22Rv1 (cell line): ENCODE measurements around the gene LONP1.
A peak's percentile ranks its signal among the peaks of the same experiment; 100 is the strongest.

ENCODE experiments used
- H3K27ac ChIP-seq: fragments of 450-650 bp; 2 replicates; pipeline ENCODE4 v1.5.1; 2017
- ZFX ChIP-seq: fragments of 450-650 bp; IDR thresholded peaks from 2 replicates; pipeline ENCODE4 v1.6.1; 2017; ENCODE audit warnings: antibody characterized with exemption, borderline replicate concordance
- TF ChIP-seq, protein P1 (sequence below): fragments of 450-650 bp; IDR thresholded peaks from 2 replicates; pipeline ENCODE4 v1.5.1; 2017; ENCODE audit warnings: mild to moderate bottlenecking

The LONP1 gene, protein sequence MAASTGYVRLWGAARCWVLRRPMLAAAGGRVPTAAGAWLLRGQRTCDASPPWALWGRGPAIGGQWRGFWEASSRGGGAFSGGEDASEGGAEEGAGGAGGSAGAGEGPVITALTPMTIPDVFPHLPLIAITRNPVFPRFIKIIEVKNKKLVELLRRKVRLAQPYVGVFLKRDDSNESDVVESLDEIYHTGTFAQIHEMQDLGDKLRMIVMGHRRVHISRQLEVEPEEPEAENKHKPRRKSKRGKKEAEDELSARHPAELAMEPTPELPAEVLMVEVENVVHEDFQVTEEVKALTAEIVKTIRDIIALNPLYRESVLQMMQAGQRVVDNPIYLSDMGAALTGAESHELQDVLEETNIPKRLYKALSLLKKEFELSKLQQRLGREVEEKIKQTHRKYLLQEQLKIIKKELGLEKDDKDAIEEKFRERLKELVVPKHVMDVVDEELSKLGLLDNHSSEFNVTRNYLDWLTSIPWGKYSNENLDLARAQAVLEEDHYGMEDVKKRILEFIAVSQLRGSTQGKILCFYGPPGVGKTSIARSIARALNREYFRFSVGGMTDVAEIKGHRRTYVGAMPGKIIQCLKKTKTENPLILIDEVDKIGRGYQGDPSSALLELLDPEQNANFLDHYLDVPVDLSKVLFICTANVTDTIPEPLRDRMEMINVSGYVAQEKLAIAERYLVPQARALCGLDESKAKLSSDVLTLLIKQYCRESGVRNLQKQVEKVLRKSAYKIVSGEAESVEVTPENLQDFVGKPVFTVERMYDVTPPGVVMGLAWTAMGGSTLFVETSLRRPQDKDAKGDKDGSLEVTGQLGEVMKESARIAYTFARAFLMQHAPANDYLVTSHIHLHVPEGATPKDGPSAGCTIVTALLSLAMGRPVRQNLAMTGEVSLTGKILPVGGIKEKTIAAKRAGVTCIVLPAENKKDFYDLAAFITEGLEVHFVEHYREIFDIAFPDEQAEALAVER

DNA sequence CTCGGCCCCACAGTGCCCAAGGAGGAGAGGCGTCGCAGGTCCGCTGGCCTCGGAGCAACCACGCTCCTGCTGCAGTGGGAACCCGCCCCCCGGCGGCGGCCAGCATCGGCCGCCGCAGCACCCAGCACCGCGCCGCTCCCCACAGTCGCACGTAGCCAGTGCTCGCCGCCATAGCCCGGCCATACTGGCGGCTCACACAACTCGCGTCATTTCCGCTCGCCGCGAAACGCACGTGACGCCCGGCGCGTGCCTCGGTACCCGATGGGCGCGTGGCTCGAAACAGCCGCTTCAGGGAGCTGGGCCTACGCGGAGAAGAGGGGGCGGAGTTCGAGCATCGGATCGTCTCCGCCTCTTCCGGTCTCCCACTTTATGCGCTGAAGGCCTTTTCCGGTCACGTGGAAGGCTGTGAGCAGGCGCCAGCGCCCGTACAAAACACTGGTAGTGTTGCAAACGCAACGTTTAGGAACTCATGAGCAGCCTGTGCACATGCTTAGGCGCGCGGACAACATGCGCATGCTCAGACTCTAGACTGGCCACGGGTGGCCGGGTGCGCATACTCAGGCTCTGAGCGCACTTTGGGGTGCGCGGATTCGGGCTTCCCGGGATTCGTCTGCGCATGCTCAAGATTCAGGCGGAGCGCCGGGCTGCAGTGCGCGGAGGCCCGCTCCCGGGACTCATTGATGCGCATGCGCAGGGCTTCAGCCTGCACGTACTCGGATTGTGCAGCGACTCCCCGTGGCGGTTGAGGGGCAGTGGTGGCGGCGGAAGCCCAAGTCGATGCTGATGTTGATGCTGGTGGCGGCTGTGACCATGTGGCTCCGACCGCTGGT, at the start of gene LONP1, which contains the start of gene CATSPERD:
Gene LONP1 (minus strand): TSS at position 186 of the 830 bp plus-strand sequence. CDS start 14 bp downstream, at position 172.
Gene CATSPERD (plus strand): TSS at position 677 of the 830 bp plus-strand sequence. CDS start 101 bp downstream, at position 778.
- TF ChIP-seq ZFX: no peak
- TF ChIP-seq, protein P1, sequence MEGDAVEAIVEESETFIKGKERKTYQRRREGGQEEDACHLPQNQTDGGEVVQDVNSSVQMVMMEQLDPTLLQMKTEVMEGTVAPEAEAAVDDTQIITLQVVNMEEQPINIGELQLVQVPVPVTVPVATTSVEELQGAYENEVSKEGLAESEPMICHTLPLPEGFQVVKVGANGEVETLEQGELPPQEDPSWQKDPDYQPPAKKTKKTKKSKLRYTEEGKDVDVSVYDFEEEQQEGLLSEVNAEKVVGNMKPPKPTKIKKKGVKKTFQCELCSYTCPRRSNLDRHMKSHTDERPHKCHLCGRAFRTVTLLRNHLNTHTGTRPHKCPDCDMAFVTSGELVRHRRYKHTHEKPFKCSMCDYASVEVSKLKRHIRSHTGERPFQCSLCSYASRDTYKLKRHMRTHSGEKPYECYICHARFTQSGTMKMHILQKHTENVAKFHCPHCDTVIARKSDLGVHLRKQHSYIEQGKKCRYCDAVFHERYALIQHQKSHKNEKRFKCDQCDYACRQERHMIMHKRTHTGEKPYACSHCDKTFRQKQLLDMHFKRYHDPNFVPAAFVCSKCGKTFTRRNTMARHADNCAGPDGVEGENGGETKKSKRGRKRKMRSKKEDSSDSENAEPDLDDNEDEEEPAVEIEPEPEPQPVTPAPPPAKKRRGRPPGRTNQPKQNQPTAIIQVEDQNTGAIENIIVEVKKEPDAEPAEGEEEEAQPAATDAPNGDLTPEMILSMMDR: peak; percentile 93
- peak within 1 kb of the TSS; percentile 95 for H3K27ac ChIP-seq

DNA sequence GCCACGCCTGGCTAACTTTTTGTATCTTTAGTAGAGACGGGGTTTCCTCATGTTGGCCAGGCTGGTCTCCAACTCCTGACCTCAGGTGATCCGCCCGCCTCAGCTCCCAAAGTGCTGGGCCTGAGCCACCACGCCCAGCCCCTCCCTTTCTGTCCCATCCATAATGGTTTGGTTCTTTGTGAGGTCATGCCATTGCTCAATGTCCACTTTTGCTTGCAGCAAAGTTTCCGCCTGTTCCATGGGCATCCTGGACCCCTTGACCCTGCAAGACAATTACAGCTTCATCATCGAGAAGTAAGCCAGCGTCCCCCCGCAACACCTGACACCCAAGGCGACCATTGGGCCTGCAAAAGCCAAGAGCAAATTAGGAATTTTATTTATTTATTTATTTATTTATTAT, 48.0 kb upstream of the LONP1 start:
- no peak for TF ChIP-seq ZFX
- TF ChIP-seq, protein P1: no peak
- no peak overlapping the region for H3K27ac ChIP-seq

DNA sequence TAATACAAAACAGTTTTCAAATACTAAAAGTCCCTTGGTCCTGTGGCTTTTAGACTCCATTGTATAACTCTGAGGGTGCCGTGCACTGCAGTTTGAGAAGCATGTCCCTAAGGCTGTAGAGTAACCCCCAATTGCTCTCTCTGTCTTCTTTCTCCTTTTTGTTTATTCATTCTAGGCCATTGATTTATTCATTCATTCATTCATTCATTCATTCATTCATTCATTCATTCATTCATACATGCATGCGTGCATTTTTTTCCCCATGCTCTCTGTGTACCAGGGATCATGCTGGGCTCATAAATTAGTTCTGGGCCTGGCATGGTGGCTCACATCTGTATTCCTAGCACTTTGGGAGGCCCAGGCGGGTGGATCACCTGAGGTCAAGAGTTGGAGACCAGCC, 45.3 kb upstream of the LONP1 start:
- H3K27ac ChIP-seq: no peak overlapping the region
- TF ChIP-seq, protein P1: no peak
- no peak for TF ChIP-seq ZFX

DNA sequence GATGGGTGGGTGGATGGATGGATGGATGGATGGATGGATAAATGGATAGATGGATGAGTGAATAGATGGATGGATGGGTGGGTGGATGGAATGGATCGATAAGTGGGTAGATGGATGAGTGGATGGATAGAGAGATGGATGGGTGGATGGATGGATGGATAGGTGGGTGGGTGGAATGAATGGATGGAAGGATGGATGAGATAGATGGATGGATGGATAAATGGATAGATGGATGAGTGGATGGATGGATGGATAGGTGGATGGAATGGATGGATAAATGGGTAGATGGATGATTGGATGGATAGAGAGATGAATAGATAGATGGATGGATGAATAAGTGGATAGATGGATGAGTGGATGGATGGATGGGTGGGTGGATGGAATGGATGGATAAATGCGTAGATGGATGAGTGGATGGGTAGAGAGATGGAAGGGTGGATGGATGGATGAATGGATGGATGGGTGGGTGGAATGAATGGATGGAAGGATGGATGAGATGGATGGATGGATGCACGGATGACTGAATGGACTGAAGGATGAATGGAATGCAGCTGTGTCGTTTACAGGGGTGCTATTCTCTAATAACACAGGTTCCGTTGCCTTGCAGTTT, 42.8 kb upstream of the LONP1 start:
- TF ChIP-seq, protein P1: no peak
- TF ChIP-seq ZFX: no peak
- no peak overlapping the region for H3K27ac ChIP-seq

DNA sequence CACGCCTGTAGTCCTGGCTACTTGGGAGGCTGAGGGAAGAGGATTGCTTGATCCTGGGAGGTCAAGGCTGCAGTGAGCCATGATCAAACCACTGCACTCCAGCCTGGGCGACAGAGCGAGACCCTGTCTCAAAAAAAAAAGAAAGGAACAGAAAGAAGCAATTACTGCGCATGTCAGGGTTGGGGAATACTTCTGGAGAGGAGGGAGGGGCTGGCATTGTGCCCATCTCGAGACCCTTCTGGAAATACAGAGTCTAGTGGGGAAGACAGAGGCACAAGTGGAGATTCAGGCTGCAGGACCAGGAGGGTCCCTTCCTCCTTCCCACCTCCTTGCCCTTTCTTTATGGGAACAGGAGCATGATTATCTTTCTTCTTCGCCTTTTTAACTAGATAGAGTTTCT, 33.8 kb upstream of the LONP1 start:
- no peak overlapping the region for H3K27ac ChIP-seq
- TF ChIP-seq, protein P1: no peak

DNA sequence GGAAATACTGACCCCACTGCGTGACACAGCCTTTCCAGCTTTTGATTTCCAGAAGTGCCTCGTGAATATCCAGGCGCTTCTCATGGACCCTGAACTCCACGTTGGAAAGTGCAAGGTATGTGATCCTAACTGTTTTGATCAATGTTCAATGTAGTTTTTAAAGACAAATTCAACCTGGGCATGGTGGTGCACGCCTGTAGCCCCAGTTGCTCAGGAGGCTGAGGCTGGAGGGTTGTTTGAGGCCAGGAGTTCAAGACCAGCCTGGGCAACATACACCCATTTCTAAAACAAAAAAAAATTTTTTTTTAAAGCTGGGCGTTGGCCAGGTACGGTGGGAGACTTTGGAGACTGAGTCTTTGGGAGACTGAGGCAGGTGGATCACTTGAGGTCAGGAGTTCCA, 31.8 kb upstream of the LONP1 start:
- H3K27ac ChIP-seq: no peak overlapping the region
- TF ChIP-seq ZFX: no peak
- TF ChIP-seq, protein P1: no peak
